Measurements from ENCODE around the gene MDFI. TPM values are rescaled to one million over a fixed set of nuclear protein-coding genes. Genes with fewer than 3 reads are reported as not detected.

The MDFI gene
- total and polyA plus RNA-seq, 9 of the 15 experiments (the other 6 are each of a cell fraction or from before 2014, with no cell fraction given), result not detected

- TF ChIP-seq E2F3 (CRISPR knock-in tag; IDR thresholded peaks at IDR 0.05) (no peak), CHCHD3 (CRISPR knock-in tag; IDR thresholded peaks at IDR 0.05) (no peak), RNF2 (IDR thresholded peaks at IDR 0.05) (no peak), ZNF695 (CRISPR knock-in tag; IDR thresholded peaks at IDR 0.05) (no peak), CBX2 (IDR thresholded peaks at IDR 0.05; ENCODE audit: insufficient read depth, low read length, poor library complexity, severe bottlenecking) (no peak), MCM5 (IDR thresholded peaks at IDR 0.05; ENCODE audit: low read depth) (no peak), SMARCA5 (IDR thresholded peaks at IDR 0.05) (peak; percentile 96), POLR3G (IDR thresholded peaks at IDR 0.05; ENCODE audit: extremely low read depth, insufficient read length, insufficient replicate concordance) (no peak), PTBP1 (IDR thresholded peaks at IDR 0.05; ENCODE audit: low read depth, low read length) (0 out of 2 replicates have a peak, but pooled peaks have one; percentile 43), IRF9 (tag; IDR thresholded peaks at IDR 0.05) (no peak), CBX3 (IDR thresholded peaks at IDR 0.05; ENCODE audit: borderline replicate concordance in 1 of 2, low read length in 2 of 2) (no peak), MEF2D (tag; conservative IDR thresholded peaks at IDR 0.05; ENCODE audit: low read depth) (no peak), RBM25 (IDR thresholded peaks at IDR 0.05; ENCODE audit: low read depth, low read length, severe bottlenecking) (peak; percentile 98), NBN (IDR thresholded peaks at IDR 0.05; ENCODE audit: low read depth) (no peak), HNRNPUL1 (IDR thresholded peaks at IDR 0.05; ENCODE audit: low read length) (no peak), CHD4 (IDR thresholded peaks at IDR 0.05; ENCODE audit: insufficient read depth, insufficient replicate concordance, low read depth, low read length, poor library complexity, severe bottlenecking) (peak; percentile 52), ZFP30 (CRISPR knock-in tag; IDR thresholded peaks at IDR 0.05; ENCODE audit: borderline replicate concordance) (no peak), MXI1 (IDR thresholded peaks at IDR 0.05; ENCODE audit: low read depth, low read length) (no peak), CBFA2T2 (conservative IDR thresholded peaks at IDR 0.05) (no peak), NCOA2 (IDR thresholded peaks at IDR 0.05; ENCODE audit: partially characterized antibody in 2 of 2) (no peak), ZNF175 (CRISPR knock-in tag; IDR thresholded peaks at IDR 0.05; ENCODE audit: low read depth) (no peak), IFI16 (CRISPR knock-in tag; IDR thresholded peaks at IDR 0.05) (no peak)
- TF ChIP-seq, protein P1, sequence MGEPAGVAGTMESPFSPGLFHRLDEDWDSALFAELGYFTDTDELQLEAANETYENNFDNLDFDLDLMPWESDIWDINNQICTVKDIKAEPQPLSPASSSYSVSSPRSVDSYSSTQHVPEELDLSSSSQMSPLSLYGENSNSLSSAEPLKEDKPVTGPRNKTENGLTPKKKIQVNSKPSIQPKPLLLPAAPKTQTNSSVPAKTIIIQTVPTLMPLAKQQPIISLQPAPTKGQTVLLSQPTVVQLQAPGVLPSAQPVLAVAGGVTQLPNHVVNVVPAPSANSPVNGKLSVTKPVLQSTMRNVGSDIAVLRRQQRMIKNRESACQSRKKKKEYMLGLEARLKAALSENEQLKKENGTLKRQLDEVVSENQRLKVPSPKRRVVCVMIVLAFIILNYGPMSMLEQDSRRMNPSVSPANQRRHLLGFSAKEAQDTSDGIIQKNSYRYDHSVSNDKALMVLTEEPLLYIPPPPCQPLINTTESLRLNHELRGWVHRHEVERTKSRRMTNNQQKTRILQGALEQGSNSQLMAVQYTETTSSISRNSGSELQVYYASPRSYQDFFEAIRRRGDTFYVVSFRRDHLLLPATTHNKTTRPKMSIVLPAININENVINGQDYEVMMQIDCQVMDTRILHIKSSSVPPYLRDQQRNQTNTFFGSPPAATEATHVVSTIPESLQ (CRISPR knock-in tag; IDR thresholded peaks at IDR 0.05), result no peak
Measured at GRCh38 chr6:41675992-41676391, 37.7 kb downstream of the MDFI start (continued).
